A204.1 (cell line): ENCODE measurements around the gene DCST2.

Experiments
- FAIRE-seq: peaks from 2 replicates; lab custom pipeline; 2012; peaks lifted over from hg19 to GRCh38; lab: Jason Lieb, UNC

Gene DCST2

DNA sequence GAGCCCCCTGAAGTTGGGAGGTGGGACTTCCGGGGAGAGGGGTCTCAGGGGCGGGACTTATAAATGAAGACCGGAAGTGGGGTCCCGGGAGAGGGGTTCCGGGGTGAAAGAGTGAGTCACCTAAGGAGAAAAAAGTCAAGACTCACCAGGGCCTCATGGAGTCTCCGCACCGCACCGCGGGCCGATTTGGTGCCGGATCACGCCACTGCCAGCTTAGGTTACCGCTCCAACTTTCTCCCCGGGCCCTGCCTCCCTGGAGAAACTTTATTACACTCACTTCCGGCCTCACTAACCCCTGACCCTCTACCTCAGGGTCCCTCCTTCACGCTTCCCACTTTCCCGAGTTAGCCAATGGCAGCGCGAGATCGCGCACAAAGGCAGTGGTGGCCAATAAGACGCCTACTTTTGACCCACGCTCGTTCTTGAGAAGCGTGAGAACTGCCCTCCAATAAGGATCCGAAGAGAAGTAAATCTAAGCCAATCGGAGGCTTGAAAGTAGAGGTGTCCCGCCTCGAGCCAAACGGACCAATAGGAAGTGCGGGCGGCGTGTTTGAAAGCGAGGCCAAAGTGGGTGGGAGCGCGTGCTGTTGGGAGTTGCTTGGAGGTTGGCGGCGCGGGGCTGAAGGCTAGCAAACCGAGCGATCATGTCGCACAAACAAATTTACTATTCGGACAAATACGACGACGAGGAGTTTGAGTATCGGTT, 59.3 kb downstream of the DCST2 start, which contains the start of gene CKS1B:
Gene CKS1B (plus strand): TSS at position 580 of the 706 bp plus-strand sequence. CDS start 65 bp downstream, at position 645.
- FAIRE-seq: peak; percentile 99

DNA sequence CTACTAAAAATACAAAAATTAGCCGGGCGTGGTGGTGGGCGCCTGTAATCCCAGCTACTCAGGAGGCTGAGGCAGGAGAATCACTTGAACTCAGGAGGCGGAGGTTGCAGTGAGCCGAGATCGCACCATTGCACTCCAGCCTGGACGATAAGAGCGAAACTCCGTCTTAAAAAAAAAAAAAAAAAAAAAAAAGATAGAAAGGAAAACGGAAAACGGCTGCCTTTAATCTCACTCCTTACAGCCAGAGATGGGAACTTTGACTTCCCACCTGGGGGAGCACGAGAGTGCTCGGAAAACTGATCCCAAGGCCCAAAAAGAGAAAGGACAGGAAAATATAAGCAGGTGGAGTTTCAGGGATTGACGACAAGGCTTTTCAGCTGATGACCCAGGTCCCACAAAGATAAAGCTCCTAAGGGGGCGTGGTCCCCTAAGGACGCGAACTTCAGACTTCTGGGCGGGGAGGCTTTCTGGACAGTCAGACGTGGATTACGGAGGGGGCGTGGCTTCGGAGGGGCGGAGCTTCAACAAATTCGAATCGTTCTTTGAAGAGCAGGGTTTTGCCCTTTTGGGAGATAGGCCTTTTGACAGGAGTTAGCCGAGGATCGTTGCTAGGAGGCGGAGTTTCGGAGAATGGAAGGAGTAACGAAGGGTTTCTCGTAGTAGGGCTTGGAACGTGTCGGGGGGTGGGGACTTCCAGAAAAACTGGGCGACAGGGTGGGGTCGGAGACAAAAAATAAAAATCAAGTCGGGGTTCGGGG, 60.1 kb downstream of the DCST2 start:
- peak; percentile 99 for FAIRE-seq

DNA sequence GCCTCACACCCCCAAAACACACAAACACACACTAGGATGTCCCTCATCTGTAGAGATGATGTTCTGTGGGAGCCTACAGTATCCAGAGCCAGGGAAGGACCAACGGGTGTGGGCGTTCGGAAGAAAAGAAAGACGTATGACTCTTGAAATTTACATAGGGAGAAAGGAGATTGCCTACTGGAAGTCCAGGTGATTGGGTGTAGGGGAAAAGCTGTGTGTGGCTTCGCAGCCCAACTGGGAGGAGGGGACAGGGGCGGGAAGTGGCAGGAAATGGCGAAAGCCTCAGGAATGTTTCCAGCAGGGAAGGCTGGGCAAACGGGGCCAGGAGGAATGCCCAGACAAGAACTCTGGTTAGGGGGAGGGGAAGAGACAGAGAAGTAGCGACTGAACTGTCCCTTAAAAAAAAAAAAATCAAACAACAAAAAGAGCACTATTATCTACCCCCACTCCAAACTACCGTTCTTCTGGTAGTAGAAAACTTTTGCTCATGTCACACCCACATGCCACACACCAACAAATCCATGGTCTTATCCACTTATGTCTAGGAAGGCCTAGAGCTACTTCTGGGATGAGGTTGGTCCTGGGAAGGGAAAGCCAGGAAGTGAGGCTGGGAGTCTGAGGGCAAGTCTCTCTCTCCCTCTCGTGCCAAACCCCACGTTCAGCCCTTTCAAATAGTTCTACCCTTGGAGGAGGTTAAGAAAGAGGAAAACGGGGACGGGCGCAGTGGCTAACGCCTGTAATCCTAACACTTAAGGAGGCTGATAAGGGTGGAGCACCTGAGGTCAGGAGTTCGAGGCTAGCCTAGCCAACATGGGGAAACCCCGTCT, 60.9 kb downstream of the DCST2 start:
- FAIRE-seq: peak; percentile 96

DNA sequence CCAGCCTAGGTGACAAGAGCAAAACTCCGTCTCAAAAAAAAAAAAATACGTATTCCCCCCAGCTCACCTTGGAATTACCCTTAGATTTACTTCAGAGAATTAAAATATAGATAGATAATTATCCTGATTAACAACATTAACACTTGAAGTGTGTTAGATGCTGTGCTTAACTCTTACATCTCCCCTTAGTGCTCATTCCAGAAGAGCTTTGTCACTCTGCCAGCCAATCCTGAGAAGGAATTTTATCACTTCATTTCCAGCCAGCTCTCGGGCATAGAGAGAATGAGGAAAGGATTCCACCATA, 61.4 kb downstream of the DCST2 start:
- FAIRE-seq: no peak

DNA sequence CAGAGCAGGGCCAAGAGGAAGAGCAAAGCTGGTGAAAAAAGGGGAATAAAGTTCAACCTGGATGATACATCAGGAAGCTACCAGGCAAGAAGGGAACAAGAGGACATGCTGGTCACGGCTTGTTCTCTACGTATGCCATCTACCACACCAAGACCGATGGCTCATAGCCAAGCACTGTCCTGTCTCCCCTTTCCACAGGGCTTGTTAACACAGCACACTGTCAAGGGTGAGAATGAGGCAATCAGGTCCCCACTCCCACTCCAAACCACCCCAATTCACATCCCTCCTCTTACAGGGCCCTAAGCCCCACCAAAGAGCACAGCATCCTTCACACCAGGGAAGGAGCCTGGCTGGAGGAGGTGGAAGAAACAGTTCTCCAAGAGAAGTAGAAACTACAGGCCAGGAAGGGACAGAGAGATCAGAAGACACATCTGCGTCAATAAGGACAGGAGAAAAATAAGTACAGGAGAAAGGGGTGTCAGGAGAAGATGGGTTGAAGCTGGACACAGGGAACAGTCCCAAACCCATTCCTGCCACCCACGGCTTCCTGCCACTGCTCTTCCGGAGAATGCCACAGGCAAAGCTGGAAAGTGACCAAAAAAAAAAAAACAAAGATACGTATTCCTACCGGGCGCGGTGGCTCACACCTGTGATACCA, 62.1 kb downstream of the DCST2 start:
- FAIRE-seq: no peak

DNA sequence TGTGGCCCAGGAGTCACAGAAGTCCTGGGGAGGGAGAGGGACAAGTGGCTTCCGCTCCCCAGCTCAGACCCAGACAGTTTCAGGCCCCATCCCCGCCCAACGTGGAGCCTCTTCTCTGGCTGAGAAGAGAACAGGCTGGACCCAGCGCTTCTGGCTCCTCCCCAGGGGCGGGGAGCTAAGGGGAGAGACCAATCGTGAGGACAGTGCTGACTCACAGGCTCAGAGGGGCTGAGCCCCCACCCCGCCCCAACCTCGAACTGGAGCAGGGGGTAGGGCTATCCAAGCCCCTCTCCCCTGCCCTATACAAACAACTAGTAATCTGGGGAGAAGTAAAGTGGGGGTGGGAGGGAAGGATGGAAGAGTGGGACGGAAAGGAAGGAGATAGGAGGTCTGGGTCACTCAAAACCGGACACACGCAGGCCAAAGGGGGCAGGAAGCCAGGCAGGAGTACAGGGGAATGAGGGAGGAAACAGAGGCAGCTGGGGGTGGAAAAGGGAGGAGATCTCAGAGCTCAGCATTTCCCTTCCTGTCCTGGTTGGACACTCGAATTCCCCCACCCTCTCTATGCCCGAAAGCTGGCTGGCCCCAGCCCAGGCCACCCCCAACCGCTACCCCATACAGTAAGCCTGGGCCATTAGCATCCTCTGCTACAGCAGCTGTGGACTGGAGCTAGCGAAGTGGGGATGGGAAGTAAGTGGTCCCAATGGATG, 62.8 kb downstream of the DCST2 start, which contains the start of gene SHC1:
Gene SHC1 (minus strand): TSS at position 117 of the 710 bp plus-strand sequence. CDS start 221 bp downstream, outside the sequence.
- peak; percentile 97 for FAIRE-seq

DNA sequence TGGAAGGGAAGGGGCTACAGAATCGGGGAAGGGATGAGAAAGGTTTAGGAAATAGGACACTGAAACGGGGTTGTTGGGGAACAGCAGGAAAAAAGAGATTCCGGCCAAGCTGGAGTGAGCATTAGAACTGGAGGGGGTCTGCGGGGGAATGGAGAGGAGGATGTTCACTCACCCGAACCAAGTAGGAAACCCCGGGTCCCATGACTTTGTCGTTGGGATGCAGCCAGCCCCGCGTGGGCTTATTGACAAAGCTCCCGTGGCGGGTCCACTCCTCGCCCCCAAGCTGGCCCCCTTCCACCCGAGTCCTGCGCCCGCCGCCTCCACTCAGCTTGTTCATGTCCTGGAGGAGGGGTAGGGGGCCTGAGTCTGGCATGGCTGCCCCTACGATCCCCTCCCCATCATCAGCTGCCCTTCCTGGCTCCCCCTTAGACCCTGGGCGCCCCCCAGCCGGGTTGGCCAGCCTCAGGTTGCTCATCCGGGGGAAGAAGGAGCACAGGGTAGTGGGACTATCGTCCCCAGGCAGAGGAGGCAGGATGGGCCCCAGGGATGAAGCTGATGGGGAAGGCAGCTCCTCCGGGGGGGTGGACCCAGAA, 63.6 kb downstream of the DCST2 start:
- FAIRE-seq: no peak

DNA sequence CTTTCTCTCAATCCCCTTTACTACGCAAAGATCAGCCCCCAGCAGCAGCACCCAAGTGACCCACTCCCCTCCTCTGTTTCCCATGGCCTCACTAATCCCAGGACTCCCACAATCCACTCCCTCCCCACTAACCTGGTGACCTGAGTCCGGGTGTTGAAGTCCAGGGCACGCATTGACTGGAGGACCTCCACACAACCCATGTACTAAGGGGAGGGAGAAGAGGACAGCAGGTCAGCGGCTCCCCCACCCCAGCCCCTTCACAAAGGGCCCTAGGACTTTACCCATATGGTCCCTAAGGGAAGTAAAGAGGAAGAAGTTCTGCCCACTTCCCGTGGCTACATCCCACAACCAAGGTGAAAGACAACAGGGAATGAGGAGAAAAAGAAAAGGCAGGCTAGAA, 64.3 kb downstream of the DCST2 start:
- FAIRE-seq: no peak

DNA sequence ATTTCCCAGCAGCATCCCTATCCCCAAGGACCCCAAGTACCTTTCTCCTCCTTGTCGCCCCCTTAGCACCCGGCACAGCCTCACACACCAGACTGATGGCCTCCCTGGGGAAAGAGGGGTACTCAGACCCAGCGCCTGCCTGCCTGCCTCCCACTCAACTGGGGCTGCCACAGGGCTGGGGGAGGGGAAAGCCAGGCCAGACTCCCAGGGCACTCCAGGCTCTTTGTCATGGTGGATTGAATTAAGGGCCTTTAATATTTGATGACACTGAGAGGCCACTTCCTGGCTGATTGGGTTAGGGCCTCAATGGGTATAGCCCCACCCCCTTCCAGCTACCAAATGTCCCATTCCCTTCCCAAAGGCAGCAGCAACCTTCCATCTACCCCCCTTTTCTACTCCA, 64.8 kb downstream of the DCST2 start:
- FAIRE-seq: no peak
